ENCODE measurements around the gene KAZN.

KAZN gene

GRCh38 chr1:14897080-14897449, 298.6 kb downstream of the KAZN start:
- no peak for DNase-seq

- DNase-seq, result no peak
Observed at GRCh38 chr1:14897547-14897946, 299.1 kb downstream of the KAZN start.

DNA sequence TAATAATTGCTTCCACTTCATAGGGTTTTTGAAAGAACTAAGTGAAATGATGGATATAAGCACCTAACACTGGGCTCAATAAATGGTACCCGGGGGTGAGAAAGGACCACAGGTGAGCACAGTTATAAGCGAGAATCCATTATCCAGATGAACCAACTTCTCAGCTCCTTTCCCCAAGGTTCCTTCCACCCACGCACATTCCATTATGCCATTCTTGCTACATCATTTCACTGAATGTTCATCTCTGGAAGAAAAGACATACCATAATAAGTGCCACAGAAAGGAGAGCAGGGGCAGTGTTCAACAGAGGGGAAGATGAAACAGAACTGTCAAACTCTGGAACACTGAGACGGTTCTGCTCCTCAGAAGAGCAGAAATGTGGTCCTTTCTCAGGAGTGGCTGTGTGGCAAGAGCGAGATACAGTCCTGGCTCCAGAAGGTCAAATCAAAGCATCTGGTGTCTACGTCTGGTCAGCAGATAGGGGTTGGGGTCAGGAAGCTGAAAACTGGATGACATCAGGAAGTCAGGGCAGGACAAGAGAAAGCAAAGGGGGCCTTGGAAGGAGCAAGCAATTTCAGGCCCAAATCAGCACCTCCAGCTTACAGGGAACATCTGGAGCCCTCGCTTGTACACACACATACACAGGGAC, 299.6 kb downstream of the KAZN start:
- DNase-seq, result no peak

GRCh38 chr1:14899686-14900085, 301.2 kb downstream of the KAZN start:
- DNase-seq, result no peak

GRCh38 chr1:14901371-14901954, 303.0 kb downstream of the KAZN start:
- no peak for DNase-seq

DNA sequence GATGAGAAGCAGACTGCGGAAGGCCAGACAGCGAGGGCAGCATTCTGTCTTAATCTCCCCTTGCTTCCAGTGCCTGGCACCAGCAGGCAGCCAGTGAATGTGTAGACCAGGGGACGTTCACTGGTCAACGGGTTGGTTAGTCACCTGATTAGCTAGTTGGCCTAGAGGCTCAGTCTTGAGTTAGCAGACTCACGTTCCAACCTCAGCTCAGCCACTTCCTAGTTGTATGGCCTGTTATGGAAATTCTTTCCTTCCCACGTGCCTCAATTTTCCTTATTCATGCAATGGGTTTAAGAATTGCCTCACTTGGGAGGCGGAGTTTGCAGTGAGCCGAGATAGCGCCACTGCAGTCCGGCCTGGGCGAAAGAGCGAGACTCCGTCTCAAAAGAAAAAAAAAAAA, 305.4 kb downstream of the KAZN start:
- no peak for DNase-seq

GRCh38 chr1:14906665-14907064, 308.2 kb downstream of the KAZN start:
- DNase-seq, result no peak

DNA sequence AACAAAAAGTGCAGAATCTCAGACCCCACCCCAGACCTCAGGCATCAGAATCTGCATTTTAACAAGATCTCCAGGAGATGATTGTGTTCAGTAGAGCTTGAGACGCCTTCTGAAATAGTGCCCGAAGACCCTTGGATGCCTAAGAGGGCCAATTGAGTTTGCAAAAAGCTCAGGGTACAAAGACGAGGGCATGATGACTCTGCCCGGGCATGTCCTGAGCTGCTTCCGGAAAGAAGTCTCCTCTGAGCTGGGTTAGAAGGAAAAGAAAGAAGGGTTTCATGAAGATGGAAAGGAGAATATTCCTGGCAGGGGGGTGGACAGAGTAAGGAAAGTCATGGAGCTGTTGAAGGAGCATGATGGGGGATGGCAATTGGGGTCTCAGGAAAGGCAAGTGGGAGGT, 308.9 kb downstream of the KAZN start:
- DNase-seq, result no peak

DNA sequence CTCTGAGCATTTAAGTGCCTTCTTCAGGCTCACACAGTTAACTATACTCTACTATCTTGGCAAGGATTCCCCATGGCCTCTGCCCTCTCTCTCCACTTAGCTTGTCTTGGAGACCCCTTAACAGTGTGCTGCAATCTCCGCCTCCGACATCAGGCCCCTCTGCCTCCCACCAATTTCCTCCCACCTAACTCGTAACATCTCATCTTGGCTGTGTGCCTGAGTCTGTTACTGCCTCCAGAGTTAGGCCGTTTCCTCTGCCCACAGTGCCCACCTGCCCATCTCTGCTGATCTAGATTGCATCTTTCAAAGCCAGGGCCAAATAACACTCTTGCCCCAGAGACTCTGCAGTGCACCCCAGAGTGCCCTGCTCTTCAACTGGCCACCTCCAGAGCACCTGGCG, 310.8 kb downstream of the KAZN start:
- DNase-seq, result no peak

DNA sequence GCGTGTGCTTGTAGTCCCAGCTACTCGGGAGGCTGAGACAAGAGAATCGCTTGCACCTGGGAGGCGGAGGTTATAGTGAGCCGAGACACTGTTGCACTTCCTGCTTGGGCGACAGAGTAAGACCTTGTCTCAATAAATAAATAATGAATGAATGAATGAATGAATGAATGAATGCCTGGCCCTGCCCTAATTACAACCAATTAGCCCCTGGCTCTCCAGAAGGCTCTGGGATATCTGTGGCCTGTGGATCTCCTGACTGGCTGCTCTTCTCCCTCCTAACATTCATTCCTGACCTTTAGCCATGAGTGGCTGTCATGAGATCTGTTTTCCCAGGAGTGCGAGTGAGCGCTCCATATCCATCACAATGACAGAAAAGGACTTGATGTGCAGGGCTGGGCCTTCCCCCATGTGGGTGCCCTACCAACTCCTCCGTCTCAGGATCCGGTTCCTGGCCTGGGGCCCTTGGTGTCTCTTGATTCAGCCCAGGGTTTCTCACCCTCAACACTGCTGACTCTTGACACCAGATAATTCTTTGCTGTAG, 311.5 kb downstream of the KAZN start:
- no peak for DNase-seq

DNA sequence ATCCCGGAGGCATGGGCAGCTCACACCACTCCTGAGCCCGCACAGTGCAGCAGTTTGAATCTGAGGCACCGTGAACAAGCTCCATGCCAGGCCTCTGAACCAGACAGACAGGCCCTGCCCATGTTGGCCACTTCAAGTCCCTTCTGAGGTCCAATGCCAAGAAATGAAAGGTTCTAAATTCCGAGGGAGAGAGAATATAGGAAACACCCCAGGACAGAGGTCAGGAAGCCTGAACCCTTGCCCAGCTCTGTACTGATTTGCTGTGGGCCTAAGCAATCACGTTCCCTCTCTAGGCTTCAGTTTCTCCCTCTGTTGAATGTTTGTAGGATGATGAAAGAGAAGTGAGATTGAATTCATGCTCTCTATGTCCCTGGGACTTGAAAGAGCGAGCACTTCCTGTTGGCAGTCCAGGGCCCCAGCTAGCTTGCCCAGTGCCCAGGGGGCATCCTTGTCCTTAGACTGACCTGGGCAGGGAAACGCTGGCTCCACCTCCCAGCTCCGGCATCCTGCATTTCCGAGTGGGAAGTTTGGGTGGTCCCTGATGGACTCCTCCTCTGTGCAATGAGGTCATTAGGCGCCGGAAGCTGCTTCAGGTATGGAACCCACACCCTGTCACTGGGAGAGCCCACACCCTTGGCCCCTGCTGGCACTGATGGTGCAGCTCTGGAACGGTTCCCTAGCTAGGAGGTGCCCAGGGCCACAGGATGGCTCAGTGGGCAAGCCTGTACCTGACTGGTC, 312.7 kb downstream of the KAZN start:
- DNase-seq, result no peak

DNA sequence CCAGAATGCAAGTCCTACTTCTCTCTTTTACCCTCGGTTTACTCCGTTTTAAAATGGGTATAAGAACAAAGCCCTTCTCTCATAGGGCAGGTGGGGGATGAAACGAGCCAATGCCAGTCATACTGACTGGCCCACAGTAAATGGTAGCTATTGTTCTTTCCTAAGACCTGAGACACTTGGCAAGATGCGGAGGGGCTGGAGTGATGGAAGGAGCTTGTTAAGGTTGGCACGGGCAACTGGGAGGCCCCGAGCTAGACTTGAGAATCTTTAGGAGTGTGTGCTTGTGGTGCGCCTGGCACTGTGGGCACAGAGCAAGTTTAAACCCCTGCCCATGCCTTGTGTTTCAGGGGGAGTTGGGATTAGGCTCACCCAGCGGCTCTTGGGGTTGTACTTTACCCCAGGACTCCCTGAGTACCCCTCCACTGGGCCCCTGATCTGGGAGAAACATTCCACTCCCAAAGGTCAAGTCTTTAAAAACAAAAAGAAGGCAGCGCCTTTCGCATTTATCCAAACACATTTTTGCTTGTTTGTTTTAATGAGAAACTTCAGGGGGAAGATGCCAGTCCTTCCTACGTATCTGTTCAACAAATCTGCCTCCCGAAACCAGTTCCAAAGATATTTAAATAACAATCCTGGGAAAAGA, 314.5 kb downstream of the KAZN start:
- DNase-seq, result no peak

- DNase-seq, result peak; percentile 82
Observed at GRCh38 chr1:14913482-14914177, 315.1 kb downstream of the KAZN start.

GRCh38 chr1:14914351-14914988, 316.0 kb downstream of the KAZN start:
- DNase-seq, result no peak

DNA sequence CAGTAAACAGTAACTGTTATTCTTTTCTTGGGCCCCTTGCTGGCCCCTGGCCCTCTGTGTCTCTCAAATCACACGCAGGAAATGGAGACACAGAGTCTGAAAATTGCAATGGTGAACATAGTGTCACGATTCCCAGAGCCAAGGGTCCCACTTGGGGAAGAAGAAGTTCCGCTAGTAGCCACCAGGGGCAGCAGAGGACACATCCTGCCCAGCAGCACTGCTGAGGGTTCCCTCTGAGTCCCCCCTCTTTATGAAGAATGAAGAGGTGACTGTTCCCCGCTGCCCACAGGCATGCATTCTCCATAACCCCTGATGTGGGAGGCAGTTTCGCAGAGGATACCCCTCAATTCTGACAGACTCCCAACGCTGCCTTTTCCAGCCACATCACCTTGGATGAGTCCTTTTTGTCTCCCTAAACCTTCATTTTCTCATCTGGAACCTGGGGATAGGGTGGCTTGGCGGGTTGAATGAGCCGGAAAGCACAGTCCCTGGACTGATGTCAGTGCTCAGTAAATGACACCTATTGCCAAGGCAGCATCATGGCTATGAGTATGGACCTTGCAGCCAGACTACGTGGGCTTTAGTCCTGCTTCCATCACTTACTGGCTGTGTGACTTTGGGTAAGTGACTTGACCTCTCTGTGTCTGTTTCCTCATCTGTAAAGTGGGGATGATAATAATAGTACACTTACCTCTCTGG, 317.0 kb downstream of the KAZN start:
- DNase-seq, result peak; percentile 38

DNA sequence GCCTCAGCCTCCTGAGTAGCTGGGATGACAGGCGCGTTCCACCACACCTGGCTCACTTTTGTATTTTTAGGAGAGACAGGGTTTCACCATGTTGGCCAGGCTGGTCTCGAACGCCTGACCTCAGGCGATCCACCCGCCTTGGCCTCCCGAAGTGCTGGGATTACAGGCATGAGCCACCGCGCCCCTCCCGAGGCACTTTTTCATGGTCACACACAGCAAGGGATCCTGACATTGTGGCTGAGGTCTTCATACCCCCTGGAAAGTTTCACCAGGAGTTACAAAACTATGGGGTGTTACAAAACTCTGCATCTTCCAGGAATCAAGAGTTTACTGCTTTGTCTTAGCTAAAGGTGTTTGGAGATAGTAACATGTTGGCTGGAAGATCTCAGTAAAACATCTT, 320.8 kb downstream of the KAZN start:
- no peak for DNase-seq

DNA sequence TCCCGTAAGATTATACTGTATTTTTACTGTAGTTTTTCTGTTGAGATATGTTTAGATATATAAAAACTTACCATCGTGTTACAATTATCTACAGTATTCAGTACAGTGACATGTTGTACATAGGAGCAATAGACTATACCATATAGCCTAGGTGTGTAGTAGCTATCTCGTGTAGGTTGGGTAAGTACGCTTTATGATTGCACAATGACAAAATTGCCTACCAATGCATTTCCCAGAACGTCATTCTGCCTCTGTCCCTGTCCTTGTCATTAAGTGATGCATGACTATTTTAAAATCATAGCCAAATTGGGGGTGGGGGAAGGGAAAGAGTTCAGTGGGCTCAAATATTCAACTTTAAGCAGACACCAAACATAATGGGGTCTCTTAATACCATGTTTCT, 321.3 kb downstream of the KAZN start:
- no peak for DNase-seq

DNA sequence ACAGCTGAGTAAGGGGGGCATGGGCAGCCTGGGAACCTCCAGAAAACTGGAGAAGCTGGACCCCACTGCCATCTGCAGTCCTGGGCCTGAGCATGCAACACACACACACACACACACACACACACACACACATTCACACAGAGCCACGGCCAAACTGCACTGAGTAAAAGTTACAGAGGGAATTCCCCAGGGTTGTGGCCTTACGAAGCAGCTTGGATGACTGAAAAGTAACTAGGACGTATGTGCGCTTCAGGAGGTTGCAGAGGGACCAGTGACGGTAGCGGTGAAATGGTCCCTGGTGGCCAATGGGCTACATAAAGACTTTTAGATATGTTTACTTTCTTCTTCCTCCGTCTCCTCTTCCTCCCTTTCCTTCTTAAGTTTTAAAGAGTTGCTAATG, 322.6 kb downstream of the KAZN start:
- no peak for DNase-seq

DNA sequence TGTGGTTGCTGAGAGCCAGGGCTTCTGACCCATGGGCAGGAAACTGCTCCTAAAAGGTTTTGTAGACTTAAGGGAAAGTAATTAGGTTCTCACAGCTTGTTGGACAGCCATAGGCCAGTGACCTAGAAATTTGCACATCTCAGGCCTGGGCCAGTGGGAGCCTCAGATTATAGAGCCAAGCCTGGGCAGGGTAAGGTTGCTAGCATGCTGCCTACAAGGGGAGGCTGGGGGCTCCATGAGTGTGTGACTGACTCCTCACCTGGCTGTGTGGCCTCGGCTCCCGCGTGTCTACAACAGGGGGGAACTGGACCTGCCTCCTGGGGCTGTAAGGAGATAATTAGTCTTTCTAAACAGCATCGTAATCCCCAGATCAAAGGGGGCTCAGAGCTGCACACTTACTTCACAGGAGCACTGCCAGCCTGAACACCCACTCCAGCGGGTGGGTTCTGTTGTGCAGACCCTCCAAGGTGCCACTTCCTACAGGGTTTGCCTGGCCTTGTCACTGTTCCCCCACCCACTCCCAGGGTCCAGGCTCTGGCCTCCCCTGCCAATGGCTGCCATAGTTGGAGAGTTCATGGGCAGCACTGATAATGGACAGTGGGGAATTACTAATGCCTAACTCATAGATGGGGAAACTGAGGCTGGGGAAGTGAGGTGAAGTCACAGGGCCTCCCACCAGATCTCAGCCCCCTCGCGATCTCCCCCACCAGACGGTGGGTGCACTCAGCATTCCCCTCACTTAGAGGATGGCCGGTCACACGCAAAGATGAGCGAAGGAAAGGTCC, 324.6 kb downstream of the KAZN start:
- DNase-seq, result no peak

DNA sequence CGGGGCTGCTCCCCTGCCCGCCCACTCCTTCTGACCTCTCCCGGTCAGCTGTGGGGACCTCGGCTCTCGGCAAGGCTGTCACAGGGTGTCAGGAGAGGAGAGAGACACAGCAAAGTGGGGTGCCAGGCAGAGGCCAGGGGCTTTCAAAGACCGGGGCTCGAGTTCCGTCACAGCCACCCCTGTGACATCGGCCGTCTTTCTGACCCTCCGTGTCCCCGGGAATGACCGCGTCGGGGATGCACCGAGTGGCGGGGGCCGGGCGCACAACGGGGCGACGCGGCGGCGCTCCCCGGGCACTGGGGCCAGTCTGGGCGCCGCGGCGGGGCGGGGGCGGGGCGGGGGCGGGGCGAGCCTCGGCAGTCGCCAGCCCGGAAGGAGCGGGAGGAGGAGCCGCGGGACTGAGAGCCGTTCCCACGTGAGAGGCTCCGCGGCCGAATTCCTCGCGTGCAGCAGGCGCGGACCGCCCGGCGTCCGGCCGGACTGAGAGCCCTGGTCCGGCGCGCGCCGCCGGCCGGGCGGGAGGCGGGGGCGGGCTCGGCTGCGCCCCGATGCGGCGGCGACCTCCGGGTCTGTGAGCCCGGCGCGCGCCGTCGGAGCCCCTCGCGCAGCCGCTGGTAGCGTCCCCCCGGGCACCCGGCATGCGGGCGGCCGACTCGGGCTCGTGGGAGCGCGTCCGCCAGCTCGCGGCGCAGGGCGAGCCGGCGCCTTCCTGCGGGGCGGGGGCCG, 325.4 kb downstream of the KAZN start:
- DNase-seq, result peak; percentile 39

Data from NCI-H345 (cell line).